GM19351 (cell line): ENCODE results near the gene MEOX2.

Source experiments
- ATAC-seq: cut with Tn5 transposase; IDR thresholded peaks from one replicate; pipeline ENCODE4 v1.9.1; 2021; ENCODE audit warnings: mild to moderate bottlenecking, moderate library complexity; ENCODE audit not compliant: unreplicated experiment

The MEOX2 gene

GRCh38 chr7:15686295-15686956 is at the start of gene MEOX2:
TSS of gene MEOX2 (minus strand) at chr7:15686683. CDS start at chr7:15686402, 281 bp downstream.
- no peak for ATAC-seq

GRCh38 chr7:15729746-15730145 is 43.3 kb upstream of the MEOX2 start:
- ATAC-seq = no peak

GRCh38 chr7:15725051-15725450 is 38.6 kb upstream of the MEOX2 start:
- no peak for ATAC-seq

- ATAC-seq = no peak
Observed at GRCh38 chr7:15723841-15724240, 37.4 kb upstream of the MEOX2 start.

DNA sequence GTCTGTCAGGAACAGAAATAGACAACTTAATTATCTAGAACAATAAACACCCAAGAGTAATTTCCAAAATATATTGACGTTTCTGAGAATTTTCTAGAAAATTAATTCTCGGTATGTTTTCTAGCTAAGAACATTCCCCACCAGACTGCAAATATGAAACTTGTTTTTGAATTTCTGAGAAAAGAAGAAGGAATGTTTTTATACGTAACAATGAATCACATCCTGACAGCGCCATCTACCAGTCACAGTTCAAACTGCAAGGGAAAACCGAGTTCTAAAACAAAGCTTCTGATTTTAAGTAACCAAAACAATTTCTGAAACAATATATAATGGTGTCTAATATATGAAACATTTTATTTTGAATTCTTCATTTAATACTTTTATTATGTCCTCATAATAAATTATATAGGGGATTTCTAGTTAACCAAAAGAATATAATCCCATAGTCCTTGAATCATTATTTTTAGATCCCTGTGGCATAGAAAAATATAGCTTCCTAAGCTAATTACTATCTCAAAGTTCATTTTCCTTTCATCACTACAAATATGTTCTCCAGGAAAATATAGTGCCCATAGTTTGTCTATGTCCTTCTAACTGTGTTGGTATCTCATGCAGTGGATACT is 34.5 kb upstream of the MEOX2 start:
- ATAC-seq = peak; percentile 48

- no peak for ATAC-seq
Observed at GRCh38 chr7:15719311-15719710, 32.8 kb upstream of the MEOX2 start.

DNA sequence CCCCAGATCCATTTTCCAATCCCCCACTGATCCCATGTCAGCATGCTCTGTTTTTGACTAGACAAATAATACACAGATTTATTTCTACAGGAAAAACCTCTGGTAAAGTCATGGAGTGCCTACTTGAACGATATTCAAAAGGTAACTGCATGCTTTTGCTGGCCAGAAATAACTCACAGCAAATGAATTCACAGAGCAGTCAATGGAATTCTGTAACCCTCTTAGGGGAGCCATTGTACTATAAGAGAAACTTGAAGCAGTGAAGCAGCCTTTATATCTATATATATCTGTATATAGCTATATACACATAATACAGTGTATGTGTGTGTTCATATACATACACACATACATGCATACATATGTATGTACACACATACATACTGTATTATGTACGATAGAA is 29.0 kb upstream of the MEOX2 start:
- ATAC-seq = no peak

DNA sequence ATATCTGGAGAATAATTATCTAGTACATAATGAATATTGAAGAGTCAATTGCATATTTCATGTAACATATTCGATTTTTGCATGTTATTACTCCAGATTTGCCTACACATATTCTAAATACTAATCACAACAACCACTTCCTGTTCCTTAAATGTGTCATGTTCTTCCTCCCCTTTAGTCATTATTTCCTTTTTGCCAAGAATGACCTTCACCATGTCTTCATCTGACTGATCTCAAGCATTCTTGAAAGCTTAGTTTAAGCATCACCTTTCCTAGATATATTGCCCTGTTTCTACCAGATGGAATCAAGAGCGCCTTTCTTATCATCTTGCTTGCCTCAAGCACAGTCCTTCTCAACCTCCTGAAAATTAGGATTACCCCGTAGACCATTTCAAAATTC is 23.5 kb upstream of the MEOX2 start:
- no peak for ATAC-seq

GRCh38 chr7:15707570-15707969 is 21.1 kb upstream of the MEOX2 start:
- ATAC-seq = no peak

DNA sequence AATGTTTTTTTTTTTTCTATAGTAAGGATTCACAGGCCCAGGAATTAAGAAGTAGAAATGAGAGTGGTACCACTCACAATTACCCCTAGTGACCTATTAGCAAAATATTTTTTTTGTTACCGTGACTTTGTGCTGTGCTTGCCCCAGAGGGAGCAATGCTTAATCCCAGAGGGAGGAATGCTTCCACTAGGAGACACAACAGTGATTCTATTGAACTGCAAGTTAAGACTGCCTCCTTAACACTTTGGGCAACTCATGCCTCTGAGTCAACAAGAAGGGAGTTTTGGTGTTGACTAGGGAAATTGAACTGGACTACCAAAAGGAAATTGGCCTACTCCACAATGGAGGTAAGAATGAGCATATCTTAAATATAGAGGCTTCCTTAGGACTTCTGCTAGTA is 17.2 kb upstream of the MEOX2 start:
- no peak for ATAC-seq

DNA sequence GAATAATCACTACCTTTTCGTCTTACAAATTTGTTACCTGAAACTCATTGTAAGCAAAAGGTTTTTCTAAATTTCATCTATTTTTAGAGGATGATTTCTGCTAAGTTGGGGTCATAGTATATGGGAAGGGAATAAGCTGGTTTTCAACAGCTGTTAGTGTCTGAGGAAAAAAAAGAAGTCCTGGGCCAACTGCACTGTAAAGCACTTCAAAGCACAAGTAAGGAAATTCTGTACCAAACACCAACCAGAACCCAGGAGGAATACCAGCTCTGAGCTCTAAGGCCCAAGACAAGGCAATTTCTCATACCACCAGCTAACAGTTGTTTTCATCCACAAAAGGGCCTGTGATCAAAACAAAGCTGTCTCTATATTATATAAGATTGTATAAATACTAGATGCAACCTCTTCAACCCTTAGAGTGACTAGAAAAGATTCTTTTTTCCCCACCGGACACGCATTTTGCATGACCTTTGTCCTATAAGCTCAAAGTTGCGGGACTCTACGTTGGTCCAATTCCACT is 6.1 kb upstream of the MEOX2 start:
- no peak for ATAC-seq

DNA sequence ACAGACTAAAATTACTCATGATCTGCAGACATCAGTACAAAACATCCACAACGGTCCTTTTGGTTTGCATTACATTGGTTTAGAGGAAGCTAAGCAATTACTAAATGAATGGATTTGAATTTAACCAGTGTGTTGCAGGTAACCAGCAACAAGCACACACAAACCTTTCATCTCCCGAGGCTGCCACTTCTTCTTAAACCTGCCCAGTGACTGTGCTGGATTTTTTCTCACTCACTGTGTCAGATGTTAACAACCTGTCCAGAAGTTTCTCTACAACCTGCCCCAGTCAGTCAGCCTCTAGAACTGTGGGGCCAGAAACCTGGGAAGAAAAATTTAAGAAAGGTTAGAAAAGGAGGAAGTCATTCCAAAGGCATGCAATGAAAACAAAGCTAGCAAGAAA is 2.4 kb upstream of the MEOX2 start:
- ATAC-seq = no peak

- no peak for ATAC-seq
Observed at GRCh38 chr7:15688279-15688626, 1.8 kb upstream of the MEOX2 start.

DNA sequence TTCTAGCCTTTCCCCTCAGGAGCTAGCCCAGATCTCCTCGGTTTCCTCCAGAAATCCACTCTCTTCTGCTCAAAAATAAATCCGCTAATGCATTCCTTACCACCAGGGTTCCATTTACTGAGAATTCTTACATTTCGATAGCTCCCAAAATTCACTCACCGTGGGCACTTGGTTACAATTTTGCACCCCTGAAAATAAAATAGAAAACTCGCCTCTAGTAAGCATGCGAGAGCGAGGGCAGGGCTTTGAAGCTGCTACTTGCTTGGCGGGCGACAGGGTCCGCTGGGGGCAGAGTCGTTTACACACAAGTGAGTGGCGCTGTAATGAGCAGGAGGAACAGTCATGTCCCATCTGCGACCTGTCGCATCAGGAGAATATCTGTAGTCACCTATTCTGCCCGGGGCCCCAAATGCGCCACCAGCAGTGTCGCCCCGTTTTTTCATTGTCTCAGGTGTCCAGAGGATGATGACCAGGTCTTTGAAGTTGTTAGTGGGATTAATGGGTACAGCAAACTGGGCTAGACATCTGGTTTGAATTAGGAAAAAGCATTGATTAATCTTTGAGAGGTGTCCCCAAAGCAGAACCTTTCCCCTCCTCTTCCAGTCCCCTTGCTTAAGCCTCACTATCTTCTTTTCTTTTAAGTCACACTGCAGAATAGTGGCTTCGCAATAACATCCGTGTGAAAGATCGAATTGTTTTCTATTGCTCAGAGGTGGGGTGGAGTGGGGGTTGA is 1.2 kb upstream of the MEOX2 start:
- ATAC-seq = no peak

GRCh38 chr7:15686957-15687545 is 568 bp upstream of the MEOX2 start:
- no peak for ATAC-seq

DNA sequence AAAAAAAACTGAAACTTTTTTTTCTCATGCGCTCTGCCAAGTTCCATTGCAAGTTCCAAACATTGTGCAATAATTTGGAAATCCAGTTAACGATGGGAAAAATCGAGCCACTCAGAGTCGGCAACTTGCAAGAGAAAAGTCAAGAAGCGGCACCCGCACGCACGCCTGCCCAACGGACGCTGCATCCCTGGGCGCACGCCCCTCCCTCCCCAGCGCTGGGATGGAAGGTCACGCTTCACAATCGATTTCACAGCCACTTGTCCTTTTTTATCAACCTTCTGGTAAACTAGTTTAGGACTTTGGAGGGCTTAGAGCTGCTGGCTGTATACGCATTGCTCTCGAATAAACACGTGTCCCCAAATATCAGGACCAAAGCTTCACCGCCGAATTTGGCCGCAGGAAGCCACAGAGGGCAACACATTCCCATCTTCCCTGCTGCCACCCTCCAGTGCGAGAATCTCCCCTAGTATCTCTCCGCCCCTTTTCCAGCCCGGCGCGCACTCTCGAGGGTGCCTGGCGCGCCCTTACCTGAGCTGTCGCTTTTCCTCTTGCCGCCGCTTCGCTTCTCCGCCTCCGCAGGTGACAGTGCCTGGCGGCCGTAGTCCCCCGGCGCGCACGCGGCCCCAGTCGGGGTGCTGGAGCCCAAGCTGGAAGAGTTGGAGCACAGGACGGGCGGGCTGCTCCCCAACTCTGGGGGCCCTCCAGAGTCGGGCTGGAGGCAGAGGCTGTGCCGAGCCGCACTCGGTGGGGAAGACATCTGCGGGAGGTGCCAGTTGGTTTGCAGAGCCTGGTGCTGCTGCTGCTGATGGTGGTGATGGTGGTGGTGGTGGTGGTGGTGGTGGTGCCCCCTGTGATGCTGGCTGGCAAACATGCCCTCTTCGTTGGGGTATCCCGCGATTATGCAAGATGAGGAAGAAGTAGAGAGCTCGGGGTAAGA is 857 bp downstream of the MEOX2 start:
- no peak for ATAC-seq

GRCh38 chr7:15684871-15685270 is 1.6 kb downstream of the MEOX2 start:
- ATAC-seq = no peak

DNA sequence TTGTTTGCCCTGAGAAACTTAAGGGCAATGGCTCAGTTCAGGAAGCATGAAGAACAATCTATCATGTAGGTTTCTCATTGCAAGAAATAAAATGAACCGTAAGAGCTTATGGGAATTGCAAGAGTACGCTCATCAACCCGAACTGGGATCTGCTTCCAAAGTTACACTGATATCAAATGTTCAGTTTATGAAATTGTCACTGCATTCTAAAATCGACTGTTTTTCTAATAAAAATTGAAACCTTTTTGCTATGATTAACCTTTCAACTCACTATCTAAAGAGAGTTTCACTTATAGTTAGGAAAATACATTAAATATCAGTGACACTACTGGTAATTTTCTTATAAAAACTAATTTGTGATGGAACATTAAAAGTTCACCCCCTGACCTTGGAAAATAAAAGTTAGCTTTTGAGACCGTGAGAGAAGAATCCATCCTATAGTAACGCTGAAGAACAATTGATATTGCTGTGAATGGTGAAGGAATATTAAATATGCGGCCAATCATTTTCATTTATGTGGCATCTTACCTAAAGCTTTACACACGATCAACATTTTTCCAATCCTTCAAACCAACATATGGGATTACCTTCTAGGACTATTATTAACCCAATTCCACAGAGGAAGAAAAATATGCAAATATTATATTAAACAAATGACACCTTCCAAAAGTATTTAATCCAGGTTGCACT is 2.2 kb downstream of the MEOX2 start:
- no peak for ATAC-seq

- ATAC-seq = no peak
Observed at GRCh38 chr7:15682751-15683245, 3.7 kb downstream of the MEOX2 start.

DNA sequence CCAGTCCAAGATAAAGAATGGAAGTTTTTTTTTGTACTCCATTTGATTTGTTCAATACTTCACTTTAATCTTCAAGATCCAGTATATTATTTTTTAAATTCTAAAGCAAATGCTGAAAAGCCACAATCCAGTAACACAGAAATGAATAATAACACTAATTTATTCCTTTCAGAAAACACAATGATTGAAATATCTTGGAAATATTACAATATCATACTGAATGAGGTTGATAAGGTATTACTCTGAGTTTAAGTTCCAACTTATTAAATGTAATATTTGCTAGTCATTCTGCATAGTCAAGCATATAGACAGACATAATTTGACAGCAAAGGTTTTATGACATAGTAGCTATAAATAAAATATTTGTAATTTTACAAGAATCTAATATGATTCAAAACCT is 4.4 kb downstream of the MEOX2 start:
- no peak for ATAC-seq
